IMR-90 (cell line): Measurements from ENCODE around the gene SCAMP1. TPM values are rescaled to one million over a fixed set of nuclear protein-coding genes. Genes with fewer than 3 reads are reported as not detected.

Experiments used
- ATAC-seq: fragments of 200-7000 bp; cut with Tn5 transposase; 2 replicates; pipeline ENCODE4 v1.9.1; 2020; ENCODE audit warnings: low read depth, mild to moderate bottlenecking, moderate library complexity
- BruUV-seq: library from RNA; stranded (reverse); fragments of 400-500 nt; replicated peaks from 2 replicates; lab custom pipeline; 2021; lab: Mats Ljungman, UMichigan
- CTCF ChIA-PET: fragments of 300-600 bp; formaldehyde crosslinking; extraction: SDS; loops from one replicate; lab custom pipeline; 2021; ENCODE audit warnings: antibody characterized with exemption; lab: Yijun Ruan, JAX
- POLR2A ChIA-PET: fragments of 300-600 bp; sonication (Branson Sonifier 250); formaldehyde crosslinking; loops from one replicate; lab custom pipeline; 2022; ENCODE audit warnings: antibody characterized with exemption; ENCODE audit not compliant: unreplicated experiment; lab: Charles Lee
- DNase-seq: peaks from one replicate; pipeline ENCODE4 v3.0.0; 2013
- H2AFZ ChIP-seq: replicated peaks from 2 replicates; pipeline ENCODE3; 2013; ENCODE audit warnings: low read length, mild to moderate bottlenecking; ENCODE audit not compliant: poor library complexity
- H2AK5ac ChIP-seq: 2 replicates; pipeline ENCODE4 v1.6.1; 2013; ENCODE audit warnings: low read depth, low read length, inconsistent platforms
- H2AK9ac ChIP-seq: replicated peaks from 2 replicates; pipeline ENCODE3; 2013; ENCODE audit warnings: mild to moderate bottlenecking, low read depth, low read length, moderate library complexity; ENCODE audit not compliant: poor library complexity
- H2BK120ac ChIP-seq: 2 replicates; pipeline ENCODE4 v1.6.1; 2013; ENCODE audit warnings: low read depth, low read length, inconsistent platforms
- H2BK15ac ChIP-seq: 3 replicates; pipeline ENCODE4 v1.6.1; 2013; ENCODE audit warnings: low read depth, low read length, inconsistent platforms
- H2BK20ac ChIP-seq: 2 replicates; pipeline ENCODE4 v1.6.1; 2013; ENCODE audit warnings: low read depth, mild to moderate bottlenecking, inconsistent platforms, low read length, moderate library complexity
- H2BK5ac ChIP-seq: 2 replicates; pipeline ENCODE4 v1.6.1; 2013; ENCODE audit warnings: mild to moderate bottlenecking, low read depth, low read length, inconsistent platforms; ENCODE audit not compliant: poor library complexity, severe bottlenecking
- H3K14ac ChIP-seq: replicated peaks from 2 replicates; pipeline ENCODE4 v1.6.1; 2013; ENCODE audit warnings: low read depth, low read length, inconsistent platforms
- H3K18ac ChIP-seq: 2 replicates; pipeline ENCODE4 v1.6.1; 2013; ENCODE audit warnings: low read depth, low read length, control low read depth
- H3K23ac ChIP-seq: 2 replicates; pipeline ENCODE4 v1.6.1; 2013; ENCODE audit warnings: low read depth, low read length, inconsistent platforms
- H3K27ac ChIP-seq: 2 replicates; pipeline ENCODE4 v1.5.1; 2013; ENCODE audit warnings: mild to moderate bottlenecking, control low read depth, low read length; ENCODE audit not compliant: insufficient read depth
- H3K27me3 ChIP-seq: 2 replicates; pipeline ENCODE4 v1.6.1; 2013; ENCODE audit warnings: low read length; ENCODE audit not compliant: control insufficient read depth, insufficient read depth
- H3K36me3 ChIP-seq: 2 replicates; pipeline ENCODE4 v1.6.1; 2013; ENCODE audit warnings: low read length, mixed read lengths; ENCODE audit not compliant: control insufficient read depth, insufficient read depth
- H3K4ac ChIP-seq: 2 replicates; pipeline ENCODE4 v1.6.1; 2013; ENCODE audit warnings: low read depth, low read length, inconsistent platforms
- H3K4me1 ChIP-seq: 2 replicates; pipeline ENCODE4 v1.6.1; 2013; ENCODE audit warnings: low read length, mixed read lengths; ENCODE audit not compliant: control insufficient read depth, insufficient read depth
- H3K4me2 ChIP-seq: 2 replicates; pipeline ENCODE4 v1.6.1; 2013; ENCODE audit warnings: low read depth, mild to moderate bottlenecking, control low read depth, low read length, moderate library complexity
- H3K4me3 ChIP-seq: 2 replicates; pipeline ENCODE4 v1.5.1; 2013; ENCODE audit warnings: low read depth, mild to moderate bottlenecking, control low read depth, low read length, moderate library complexity; ENCODE audit not compliant: insufficient read depth
- H3K56ac ChIP-seq: 2 replicates; pipeline ENCODE4 v1.6.1; 2013; ENCODE audit warnings: low read length, inconsistent platforms; ENCODE audit not compliant: insufficient read depth; ENCODE audit errors: extremely low read depth
- H3K79me1 ChIP-seq, 2 experiments: 2 replicates each; pipeline ENCODE4 v1.6.1; 2013; ENCODE audit warnings: low read length in 2 of 2, inconsistent platforms in 1 of 2, low read depth in 1 of 2
- H3K9ac ChIP-seq: 2 replicates; pipeline ENCODE4 v1.6.1; 2013; ENCODE audit warnings: low read depth, low read length, control low read depth
- H3K9me1 ChIP-seq: 2 replicates; pipeline ENCODE4 v1.6.1; 2013; ENCODE audit warnings: low read length, inconsistent platforms; ENCODE audit not compliant: insufficient read depth
- H3K9me3 ChIP-seq: 2 replicates; pipeline ENCODE4 v1.6.1; 2013; ENCODE audit warnings: low read length; ENCODE audit not compliant: control insufficient read depth, insufficient read depth
- H4K20me1 ChIP-seq: 2 replicates; pipeline ENCODE4 v1.6.1; 2013; ENCODE audit warnings: low read length, inconsistent platforms; ENCODE audit not compliant: insufficient read depth
- H4K5ac ChIP-seq: 2 replicates; pipeline ENCODE4 v1.6.1; 2013; ENCODE audit warnings: mild to moderate bottlenecking, low read depth, low read length, control low read depth
- H4K8ac ChIP-seq, 2 experiments: 2 replicates each; pipeline ENCODE4 v1.6.1; 2013; ENCODE audit warnings: low read depth in 2 of 2, low read length in 2 of 2, control low read depth in 1 of 2, inconsistent platforms in 1 of 2
- H4K91ac ChIP-seq: 2 replicates; pipeline ENCODE4 v1.6.1; 2013; ENCODE audit warnings: low read depth, low read length, inconsistent platforms; ENCODE audit not compliant: insufficient read depth
- BHLHE40 ChIP-seq: fragments of 150-350 bp; IDR thresholded peaks from 2 replicates; pipeline ENCODE4 v1.6.1; 2016; ENCODE audit warnings: mild to moderate bottlenecking, low read depth, low read length
- FOS ChIP-seq: fragments of 150-350 bp; IDR thresholded peaks from 2 replicates; pipeline ENCODE4 v1.6.1; 2016; ENCODE audit warnings: low read depth, low read length
- MAFK ChIP-seq: IDR thresholded peaks from 2 replicates; pipeline ENCODE4 v1.6.1; 2012; ENCODE audit warnings: low read depth, low read length, improper control_type of control experiment
- POLR2A ChIP-seq: IDR thresholded peaks from 2 replicates; pipeline ENCODE4 v1.6.1; 2012; ENCODE audit warnings: mild to moderate bottlenecking, low read depth, low read length
- WGBS, 2 experiments: methylation state at CpG; one replicate each; pipeline versions ENCODE4 v1.1.5 to v1.1.7; 2013; ENCODE audit warnings: missing lambda C conversion rate in 2 of 2; ENCODE audit not compliant: insufficient read length in 1 of 2; ENCODE audit errors: extremely low coverage in 2 of 2; 5-methylcytosine and 5-hydroxymethylcytosine counted together
- dilution Hi-C: fragments of 300-500 bp; cut with HindIII; formaldehyde crosslinking; loops from one replicate; pipeline ENCODE4 v1.14.3; 2018; ENCODE audit warnings: low sequenced_read_pairs; ENCODE audit not compliant: unreplicated experiment
- in situ Hi-C: fragments of 300-500 bp; cut with MboI; formaldehyde crosslinking; loops from 3 replicates; pipeline ENCODE4 v1.14.3; 2019; ENCODE audit warnings: low sequenced_read_pairs, inconsistent platforms, mixed read lengths
- intact Hi-C: fragments of 100-400 bp; cut with micrococcal nuclease; formaldehyde crosslinking; loops from 2 replicates; pipeline ENCODE4 v1.10.0; 2022
- polyA plus RNA-seq, 3 experiments: library from polyadenylated mRNA; depleted of rRNA; stranded (reverse); fragments of >200 nt; gene quantifications; 2 replicates each; pipeline ENCODE4 v1.2.3, GENCODE V29; 2012; ENCODE audit warnings: low replicate concordance in 1 of 3
- total RNA-seq: library from RNA; depleted of rRNA; stranded (reverse); fragments of >200 nt; gene quantifications from 2 replicates; pipeline ENCODE4 v1.2.3, GENCODE V29; 2012

Gene SCAMP1
- total and polyA plus RNA-seq, 2 of the 4 experiments (the other 2 are of a cell fraction), result 13.5 to 114 TPM

DNA sequence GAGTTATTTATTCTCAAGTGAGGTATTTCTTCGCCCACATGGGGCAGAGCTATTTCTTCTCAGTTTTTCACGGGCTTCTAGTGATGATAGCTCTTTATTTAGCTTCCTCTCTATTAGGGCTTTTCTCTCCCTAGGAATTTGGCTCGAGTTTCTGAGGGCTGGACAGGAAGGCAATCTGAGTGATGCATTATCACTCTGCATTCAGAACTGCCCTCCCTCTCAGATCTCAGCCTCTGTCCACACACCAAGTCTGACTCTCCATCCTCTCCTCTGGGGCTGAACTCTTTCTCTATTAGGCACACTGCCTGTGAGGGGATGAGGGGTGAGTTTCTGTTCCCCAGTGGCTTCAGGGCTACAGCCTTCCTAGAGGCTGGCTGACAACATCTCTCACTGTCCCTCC is 14.9 kb upstream of the SCAMP1 start:
- Histone ChIP-seq H3K79me1 (no peaks in the 10 kb centered on the region), H3K27ac (peak overlapping the region; percentile 56; the same call in 1 of the 2 replicates), H4K5ac (peak overlapping the region; percentile 99), H3K36me3 (no peaks in the 10 kb centered on the region), H4K91ac (peak overlapping the region; percentile 93), H2BK15ac (peak overlapping the region; percentile 83; the same call in 1 of the 3 replicates), H2AK9ac (peak overlapping the region; percentile 66), H3K14ac (peak overlapping the region; percentile 94), H3K9ac (peak overlapping the region; percentile 10; the same call in 1 of the 2 replicates), H3K9me1 (peaks cover 4% of the 10 kb centered on the region; the same call in 1 of the 2 replicates), H3K4me2 (peak overlapping the region; percentile 74), H2AFZ (peak overlapping the region; percentile 89), H3K4me1 (peaks cover 5% of the 10 kb centered on the region), H4K20me1 (no peaks in the 10 kb centered on the region), H3K18ac (peak overlapping the region; percentile 99), H2AK5ac (no peak overlapping the region), H4K8ac (peak overlapping the region; percentile 21 to 89; a peak in 3 of 4 replicates), H3K4ac (peak overlapping the region; percentile 93), H2BK5ac (peak overlapping the region; percentile 81), H3K4me3 (no peak overlapping the region), H3K27me3 (no peaks in the 10 kb centered on the region), H3K23ac (peak overlapping the region; percentile 96), H3K56ac (no peak overlapping the region), H3K9me3 (no peaks in the 10 kb centered on the region), H2BK20ac (peak overlapping the region; percentile 90), H2BK120ac (peak overlapping the region; percentile 94)
- ChIA-PET POLR2A (no interaction called here), CTCF (interaction anchor here (0.6 kb wide), 1 partner anchor 539 kb away, joined by 4 read pairs; no protein-coding TSS in a partner anchor)
- DNase-seq (peak; percentile 68), ATAC-seq (peak; percentile 91)
- intact Hi-C loops, result no loop called here
- WGBS, 2 experiments, result no CpG with 5 or more reads among the region's 3 CpGs
- dilution Hi-C loops, result no loop called here
- in situ Hi-C loops, result no loop called here
- BruUV-seq, result no TSS peak
- TF ChIP-seq FOS, result no peak
- no peak for TF ChIP-seq BHLHE40
- no peak for TF ChIP-seq MAFK
- TF ChIP-seq POLR2A, result no peak
